HG03025 (cell line): ENCODE data around the gene ARCN1.

Experiments
- ATAC-seq: cut with Tn5 transposase; IDR thresholded peaks from one replicate; pipeline ENCODE4 v1.9.1; 2021; ENCODE audit warnings: mild to moderate bottlenecking, moderate library complexity; ENCODE audit not compliant: unreplicated experiment, low FRiP score

Gene ARCN1

DNA sequence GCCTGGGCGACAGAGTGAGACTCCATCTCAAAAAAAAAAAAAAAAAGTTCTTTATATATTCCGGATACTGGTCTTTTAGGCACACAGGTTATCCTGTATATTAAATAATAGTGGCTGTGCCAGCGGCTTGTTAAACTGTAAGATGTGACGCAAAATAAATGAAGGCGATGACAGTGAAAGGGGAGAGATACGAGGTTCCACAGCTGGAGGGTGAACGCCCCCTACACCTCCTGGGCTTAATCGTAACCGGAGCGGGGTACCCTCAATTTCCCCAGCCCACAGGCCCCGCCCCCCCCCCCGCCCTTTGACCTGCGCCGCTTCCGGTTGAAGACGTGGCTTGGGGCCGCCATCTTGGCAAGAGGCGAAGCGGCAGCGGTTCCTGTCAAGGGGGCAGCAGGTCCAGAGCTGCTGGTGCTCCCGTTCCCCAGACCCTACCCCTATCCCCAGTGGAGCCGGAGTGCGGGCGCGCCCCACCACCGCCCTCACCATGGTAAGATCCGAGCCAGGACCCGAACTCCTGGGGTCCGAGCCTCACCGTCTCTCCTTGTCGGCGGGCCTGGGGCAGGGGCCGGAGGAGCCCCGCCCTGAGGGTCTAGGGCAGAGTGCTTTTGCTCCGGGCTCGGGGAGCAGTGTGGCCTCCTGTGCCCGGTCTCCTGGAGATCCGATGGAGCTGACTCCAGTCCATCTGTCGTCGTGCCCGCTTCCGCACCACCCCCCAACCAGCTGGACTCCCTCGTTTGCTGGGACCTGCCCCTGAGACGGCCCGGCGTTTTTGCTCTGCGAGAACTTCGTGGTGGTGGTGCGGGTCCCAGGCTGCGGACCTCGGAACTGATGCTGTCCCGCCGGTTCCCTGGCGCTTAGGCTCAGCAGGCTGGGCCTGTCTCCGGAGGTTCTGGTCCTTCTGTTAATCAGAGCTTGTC is at the start of gene ARCN1:
ARCN1 (plus strand) TSS at position 349 of the 920 bp plus-strand sequence; CDS start at position 488, 139 bp downstream.
- peak; percentile 54 for ATAC-seq

DNA sequence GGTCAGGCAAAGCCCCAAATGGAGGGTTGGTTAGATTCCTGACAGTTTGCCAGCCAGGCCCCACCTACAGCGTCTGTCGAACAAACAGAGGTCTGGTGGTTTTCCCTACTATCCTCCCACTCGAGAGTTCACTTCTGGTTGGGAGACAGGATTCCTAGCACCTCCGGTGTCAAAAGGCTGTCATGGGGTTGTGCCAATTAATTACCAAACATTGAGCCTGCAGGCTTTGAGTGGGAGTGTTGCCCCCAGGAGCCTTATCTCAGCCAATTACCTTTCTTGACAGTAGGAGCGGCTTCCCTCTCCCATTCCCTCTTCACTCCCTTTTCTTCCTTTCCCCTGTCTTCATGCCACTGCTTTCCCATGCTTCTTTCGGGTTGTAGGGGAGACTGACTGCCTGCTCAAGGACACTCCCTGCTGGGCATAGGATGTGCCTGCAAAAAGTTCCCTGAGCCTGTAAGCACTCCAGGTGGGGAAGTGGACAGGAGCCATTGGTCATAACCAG is 49.6 kb upstream of the ARCN1 start:
- ATAC-seq, result no peak

DNA sequence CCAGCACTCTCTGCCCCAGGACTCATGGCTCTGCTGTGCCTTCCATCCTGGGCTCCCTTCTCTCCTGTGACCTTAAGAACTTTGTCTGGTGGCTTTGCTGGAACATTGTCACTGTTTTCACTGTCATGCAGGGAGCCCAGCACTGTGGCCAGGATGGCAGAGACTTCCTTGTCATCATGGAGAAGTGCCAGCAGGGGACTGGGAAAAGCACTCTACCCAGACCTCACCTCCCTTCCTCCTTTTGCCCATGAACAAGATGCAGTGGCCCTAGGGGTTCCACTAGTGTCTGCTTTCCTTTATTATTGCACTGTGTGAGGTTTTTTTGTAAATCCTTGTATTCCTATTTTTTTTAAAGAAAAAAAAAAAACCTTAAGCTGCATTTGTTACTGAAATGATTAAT is 47.9 kb upstream of the ARCN1 start:
- ATAC-seq, result no peak

DNA sequence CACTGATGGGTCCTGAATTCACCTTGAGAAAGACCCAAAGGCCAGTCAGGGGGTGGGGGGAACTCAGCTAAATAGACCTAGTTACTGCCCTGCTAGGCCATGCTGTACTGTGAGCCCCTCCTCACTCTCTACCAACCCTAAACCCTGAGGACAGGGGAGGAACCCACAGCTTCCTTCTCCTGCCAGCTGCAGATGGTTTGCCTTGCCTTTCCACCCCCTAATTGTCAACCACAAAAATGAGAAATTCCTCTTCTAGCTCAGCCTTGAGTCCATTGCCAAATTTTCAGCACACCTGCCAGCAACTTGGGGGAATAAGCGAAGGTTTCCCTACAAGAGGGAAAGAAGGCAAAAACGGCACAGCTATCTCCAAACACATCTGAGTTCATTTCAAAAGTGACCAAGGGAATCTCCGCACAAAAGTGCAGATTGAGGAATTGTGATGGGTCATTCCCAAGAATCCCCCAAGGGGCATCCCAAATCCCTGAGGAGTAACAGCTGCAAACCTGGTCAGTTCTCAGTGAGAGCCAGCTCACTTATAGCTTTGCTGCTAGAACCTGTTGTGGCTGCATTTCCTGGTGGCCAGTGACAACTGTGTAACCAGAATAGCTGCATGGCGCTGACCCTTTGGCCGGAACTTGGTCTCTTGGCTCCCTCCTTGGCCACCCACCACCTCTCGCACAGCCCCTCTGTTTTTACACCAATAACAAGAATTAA is 47.3 kb upstream of the ARCN1 start:
- ATAC-seq, result no peak

DNA sequence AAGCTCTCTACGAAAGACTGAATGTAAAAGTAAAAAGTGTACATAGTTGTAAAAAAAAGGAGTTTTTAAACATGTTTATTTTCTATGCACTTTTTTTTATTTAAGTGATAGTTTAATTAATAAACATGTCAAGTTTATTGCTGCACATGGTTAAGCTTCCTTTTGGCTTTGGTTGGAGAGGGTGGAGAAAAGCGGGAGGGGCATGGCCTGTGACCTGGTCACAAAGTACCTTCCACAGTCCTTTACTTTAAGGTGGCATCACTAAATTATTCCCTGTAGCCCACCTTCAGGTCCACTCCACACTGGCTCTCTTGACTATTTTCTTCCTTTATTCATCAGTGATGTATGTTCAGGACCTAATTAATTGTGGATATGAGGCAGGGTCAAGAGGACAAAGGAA is 45.5 kb upstream of the ARCN1 start:
- ATAC-seq, result no peak

DNA sequence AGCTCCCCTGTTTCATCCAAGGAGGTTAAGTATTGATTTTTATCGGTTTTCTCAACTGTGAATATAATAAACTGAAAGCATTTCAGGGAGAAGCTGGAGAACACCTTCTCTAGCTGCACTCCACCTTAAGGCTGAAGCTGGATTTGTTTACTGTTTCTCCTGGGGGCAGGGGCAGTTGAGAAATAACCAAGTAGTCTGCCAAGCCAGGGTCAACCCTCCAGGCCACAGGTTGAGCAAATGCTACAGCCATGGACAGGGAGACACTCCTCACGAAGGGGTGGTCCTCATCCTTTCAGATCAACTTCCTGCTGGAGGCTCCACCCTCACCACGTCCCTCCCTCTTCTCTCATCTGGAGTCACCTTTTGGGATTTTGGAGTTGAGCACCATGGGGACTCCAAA is 45.1 kb upstream of the ARCN1 start, which contains the start of gene TTC36:
TTC36 (plus strand) TSS at position 366 of the 400 bp plus-strand sequence; CDS start at position 387, 21 bp downstream.
- ATAC-seq, result no peak

DNA sequence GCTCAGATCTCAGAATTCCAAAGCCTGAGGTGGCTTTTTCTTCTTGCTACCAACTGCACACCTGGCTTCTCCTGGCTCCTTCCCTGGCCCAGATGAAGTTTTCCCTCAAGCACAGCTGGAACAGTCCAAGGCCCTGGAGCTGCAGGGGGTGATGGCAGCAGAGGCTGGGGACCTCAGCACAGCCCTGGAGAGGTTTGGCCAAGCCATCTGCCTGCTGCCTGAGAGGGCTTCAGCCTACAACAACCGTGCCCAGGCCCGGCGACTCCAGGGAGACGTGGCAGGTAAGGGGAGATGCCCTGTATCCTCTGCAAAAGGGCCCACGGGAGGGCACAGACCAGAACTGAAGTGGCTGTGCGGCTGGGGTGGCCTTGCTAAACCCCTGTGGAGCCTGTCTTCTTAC is 43.7 kb upstream of the ARCN1 start:
- no peak for ATAC-seq

DNA sequence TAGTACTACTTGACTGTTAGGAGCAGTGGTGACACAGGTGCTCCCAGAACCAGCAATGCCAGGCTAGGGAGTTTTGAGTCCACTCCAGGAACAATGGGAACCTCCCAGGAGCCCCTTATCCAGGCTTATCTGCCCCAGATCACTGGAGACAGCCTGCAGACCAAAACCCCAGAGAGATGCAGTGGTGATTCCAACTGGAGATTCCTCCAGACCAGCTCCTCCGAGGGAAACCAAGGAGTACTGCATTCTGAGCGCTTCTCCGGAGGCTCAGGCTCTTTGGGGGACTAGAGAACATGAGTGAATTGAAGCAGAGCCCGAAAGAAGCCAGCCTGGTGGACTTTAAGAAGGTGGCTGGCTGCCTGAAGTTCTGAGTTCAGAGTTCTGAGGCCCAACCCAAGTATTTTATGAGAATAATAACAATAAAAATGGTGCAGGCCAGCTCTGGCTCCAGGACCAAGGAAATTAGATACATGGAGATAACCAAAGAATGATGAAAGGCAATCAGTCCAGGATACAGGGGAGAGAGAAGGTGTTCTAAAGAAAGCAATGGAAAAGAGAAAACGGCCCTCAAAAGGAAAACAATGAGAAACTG is 42.5 kb upstream of the ARCN1 start:
- ATAC-seq, result no peak

DNA sequence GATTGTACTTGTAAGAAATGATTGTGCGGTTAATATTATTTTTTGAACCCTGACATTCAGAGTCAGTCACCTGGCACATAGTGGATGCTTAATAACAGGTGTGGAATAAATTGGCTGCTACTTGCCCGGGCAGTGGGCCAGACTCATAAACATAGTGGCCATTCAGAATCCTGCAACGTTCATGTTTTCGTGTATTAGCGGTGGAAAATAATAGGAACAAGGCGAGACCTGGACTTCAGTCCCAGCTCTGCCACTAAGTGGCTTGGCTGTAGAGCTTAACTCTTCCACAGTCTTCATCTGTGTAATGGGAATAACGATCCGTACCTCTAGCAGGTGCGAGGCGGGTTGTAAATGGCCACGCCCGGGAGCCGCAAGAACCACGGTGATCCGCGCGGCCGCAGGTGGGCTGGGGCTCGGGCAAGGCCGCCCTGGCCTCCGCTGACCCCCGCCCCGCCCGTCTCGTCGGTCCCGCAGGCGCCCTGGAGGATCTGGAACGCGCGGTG is 42.0 kb upstream of the ARCN1 start:
- ATAC-seq, result no peak

DNA sequence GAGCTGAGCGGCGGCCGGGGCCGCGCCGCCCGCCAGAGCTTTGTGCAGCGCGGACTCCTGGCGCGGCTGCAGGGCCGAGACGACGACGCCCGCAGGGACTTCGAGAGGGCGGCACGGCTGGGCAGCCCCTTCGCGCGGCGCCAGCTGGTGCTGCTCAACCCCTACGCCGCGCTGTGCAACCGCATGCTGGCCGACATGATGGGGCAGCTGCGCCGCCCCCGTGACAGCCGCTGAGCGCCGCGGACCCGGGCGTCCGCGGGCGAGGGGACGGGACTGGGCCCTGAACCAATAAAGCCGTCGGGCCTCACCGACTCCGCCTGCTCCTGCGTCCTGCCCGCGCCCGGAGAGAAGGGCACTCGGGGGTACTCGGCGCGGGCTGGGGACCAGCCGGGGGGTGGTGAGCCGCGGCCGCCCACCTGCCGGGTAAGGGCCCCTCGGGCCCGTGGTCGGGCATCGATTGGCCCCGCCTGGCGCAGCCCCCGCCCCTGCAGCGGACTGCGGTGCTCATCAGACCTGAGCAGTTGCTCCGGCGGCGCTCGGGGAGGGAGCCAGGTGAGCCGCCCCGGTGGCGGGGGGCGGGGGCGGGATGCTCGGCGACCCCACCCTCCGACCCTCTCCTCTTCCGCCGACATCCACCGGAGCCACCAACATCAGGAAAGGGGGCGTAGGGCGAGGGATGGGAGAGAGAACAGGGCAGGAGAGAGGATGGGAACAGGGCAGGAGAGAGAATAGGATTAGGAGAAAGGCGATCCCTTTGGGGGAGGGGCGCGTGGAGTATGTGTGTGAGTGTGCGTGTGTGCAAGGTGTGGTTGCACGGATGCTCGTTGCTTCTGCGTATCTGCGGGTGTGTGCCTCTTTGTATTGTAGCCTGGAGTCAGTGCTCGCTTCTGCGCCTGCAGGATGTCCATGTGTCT is 41.3 kb upstream of the ARCN1 start, which contains the start of gene TMEM25:
TMEM25 (plus strand) TSS at position 510 of the 914 bp plus-strand sequence. CDS start 610 bp downstream, outside the sequence.
- no peak for ATAC-seq

DNA sequence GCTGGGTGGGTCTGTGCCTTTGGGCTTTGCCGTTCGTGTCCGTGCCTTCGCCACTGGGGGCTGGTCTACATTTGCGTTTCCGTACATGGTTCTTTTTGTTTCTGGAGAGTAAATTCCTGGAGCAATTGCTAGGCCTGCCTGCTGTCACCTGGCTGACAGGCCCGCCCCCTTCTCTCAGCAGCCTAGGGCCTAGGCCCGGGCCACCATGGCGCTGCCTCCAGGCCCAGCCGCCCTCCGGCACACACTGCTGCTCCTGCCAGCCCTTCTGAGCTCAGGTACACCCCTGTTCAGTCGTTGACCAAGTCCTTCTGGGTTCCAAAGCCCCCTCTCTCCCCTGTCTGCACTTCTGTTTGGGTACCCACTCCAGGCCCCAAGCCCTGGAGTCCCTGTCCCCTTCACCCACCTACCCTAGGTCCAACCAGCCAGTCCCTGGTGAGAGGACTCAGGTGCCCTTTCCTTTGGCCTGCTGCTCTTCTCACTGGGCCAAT is 40.6 kb upstream of the ARCN1 start:
- ATAC-seq, result no peak

DNA sequence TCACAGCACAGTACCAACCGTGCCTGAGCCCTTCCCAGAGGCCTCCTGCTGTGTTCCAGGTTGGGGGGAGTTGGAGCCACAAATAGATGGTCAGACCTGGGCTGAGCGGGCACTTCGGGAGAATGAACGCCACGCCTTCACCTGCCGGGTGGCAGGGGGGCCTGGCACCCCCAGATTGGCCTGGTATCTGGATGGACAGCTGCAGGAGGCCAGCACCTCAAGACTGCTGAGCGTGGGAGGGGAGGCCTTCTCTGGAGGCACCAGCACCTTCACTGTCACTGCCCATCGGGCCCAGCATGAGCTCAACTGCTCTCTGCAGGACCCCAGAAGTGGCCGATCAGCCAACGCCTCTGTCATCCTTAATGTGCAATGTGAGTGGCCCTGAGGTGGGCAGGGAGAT is 40.1 kb upstream of the ARCN1 start:
- no peak for ATAC-seq

DNA sequence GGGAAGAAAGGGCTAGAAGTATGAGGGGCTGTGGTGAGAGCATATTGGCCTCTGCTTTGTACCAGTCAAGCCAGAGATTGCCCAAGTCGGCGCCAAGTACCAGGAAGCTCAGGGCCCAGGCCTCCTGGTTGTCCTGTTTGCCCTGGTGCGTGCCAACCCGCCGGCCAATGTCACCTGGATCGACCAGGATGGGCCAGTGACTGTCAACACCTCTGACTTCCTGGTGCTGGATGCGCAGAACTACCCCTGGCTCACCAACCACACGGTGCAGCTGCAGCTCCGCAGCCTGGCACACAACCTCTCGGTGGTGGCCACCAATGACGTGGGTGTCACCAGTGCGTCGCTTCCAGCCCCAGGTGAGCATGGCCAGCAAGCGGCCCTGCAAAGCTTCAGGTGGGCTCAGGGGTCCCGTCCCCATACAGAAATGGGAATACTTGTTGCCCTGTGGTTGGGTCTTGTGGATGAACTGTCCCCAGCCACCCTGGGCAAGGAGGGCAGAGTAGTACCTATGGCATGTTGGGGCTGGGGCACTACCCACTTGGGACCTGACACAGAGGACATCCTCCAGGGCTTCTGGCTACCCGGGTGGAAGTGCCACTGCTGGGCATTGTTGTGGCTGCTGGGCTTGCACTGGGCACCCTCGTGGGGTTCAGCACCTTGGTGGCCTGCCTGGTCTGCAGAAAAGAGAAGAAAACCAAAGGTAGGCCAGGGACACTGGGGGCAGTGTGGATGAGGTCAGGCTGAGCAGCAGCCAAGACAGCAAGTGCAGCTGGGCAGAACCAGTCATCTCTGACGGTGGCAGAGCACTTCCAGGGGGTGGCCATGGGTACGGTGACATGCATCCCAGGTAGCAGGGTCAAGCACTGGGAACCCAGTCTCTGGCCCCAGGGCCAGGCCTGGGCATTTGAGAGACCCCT is 39.1 kb upstream of the ARCN1 start:
- no peak for ATAC-seq

DNA sequence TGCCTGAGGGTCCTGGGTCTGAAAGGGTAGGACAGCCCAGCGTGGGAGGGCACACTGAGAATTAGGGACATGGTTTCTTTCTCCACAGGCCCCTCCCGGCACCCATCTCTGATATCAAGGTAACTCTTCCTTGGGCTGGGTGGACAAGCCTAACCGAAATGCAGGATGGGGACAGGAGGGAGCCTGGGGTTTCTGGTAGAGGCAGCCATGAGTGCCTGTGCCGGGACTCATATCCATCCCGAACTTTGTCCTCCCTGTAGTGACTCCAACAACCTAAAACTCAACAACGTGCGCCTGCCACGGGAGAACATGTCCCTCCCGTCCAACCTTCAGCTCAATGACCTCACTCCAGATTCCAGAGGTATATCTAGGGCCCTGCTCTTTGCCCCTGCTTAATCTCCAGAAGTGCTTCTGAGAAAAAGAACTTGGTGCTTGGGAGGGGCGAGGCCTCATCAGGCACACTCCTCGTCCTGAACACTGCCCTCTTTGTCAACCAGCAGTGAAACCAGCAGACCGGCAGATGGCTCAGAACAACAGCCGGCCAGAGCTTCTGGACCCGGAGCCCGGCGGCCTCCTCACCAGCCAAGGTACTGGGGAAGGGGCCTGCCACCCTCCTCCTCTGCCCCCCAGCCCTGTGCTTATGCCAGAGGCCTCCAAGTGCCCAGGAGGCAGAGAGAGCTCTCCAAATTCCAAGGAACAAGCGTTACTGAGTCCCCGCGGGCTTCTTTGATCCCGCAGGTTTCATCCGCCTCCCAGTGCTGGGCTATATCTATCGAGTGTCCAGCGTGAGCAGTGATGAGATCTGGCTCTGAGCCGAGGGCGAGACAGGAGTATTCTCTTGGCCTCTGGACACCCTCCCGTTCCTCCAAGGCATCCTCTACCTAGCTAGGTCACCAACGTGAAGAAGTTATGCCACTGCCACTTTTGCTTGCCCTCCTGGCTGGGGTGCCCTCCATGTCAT is 38.2 kb upstream of the ARCN1 start:
- no peak for ATAC-seq

DNA sequence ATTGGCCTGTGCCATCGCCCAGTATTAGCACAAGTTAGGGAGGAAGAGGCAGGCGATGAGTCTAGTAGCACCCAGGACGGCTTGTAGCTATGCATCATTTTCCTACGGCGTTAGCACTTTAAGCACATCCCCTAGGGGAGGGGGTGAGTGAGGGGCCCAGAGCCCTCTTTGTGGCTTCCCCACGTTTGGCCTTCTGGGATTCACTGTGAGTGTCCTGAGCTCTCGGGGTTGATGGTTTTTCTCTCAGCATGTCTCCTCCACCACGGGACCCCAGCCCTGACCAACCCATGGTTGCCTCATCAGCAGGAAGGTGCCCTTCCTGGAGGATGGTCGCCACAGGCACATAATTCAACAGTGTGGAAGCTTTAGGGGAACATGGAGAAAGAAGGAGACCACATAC is 36.9 kb upstream of the ARCN1 start:
- ATAC-seq, result no peak

DNA sequence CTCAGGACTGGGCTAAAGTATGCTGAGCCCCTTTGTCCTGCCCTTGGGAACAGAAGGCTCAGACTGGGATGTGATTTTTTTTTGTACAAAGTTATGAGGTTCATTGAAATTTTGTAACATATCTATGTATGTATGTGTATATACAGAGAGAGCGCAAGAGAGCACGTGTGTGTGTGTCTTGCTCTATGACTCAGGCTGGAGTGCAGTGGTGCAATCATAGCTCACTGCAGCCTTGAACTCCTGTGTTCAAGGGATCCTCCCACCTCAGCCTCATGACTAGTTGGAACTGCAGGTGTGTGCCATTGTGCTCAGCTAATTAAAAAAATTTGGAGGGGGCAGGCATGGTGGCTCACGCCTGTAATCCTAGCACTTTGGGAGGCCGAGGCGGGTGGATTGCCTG is 35.5 kb upstream of the ARCN1 start:
- ATAC-seq, result no peak

DNA sequence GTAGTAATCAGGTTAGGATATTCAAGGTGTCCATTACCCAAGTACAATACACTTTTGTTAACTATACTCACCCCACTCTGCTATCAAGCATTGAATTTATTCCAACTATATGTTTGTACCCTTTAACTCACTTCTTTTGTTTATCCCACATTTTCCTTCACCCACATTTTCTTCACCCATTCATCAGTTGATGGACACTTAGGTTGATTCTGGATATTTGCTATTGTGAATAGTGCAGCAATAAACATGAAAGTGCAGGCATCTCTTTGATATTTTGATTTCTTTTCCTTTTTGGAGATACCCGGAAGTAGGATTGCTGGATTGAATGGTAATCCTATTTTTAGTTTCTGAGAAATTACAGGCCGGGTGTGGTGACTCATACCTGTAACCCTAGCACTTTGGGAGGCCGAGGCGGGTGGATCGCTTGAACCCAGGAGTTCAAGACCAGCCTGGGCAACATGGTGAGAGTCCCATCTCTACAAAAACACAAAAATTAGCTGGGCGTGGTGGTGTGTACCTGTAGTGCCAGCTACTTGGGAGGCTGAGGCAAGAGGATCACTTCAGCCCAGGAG is 34.7 kb upstream of the ARCN1 start:
- ATAC-seq, result no peak
